GM12878 (cell line): ENCODE measurements around the gene PLPP7. TPM values are rescaled to one million over a fixed set of nuclear protein-coding genes. Genes with fewer than 3 reads are reported as not detected.

ENCODE experiments used
- ATAC-seq: fragments of 200-7000 bp; cut with Tn5 transposase; 3 replicates; pipeline ENCODE4 v1.9.1; 2020; ENCODE audit warnings: mild to moderate bottlenecking, moderate library complexity
- BruUV-seq: library from RNA; stranded (reverse); fragments of 400-500 nt; replicated peaks from 2 replicates; lab custom pipeline; 2021; lab: Mats Ljungman, UMichigan
- CTCF ChIA-PET: fragments of 300-600 bp; sonication (Branson Sonifier 250); formaldehyde crosslinking; extraction: SDS; loops from one replicate; lab custom pipeline; 2021; ENCODE audit warnings: inconsistent platforms; lab: Yijun Ruan, JAX
- POLR2A ChIA-PET: fragments of 350-600 bp; formaldehyde crosslinking; extraction: SDS; loops from one replicate; lab custom pipeline; 2021; ENCODE audit warnings: inconsistent platforms; lab: Charles Lee
- RAD21 ChIA-PET: fragments of 300-600 bp; sonication (Branson Sonifier 250); formaldehyde crosslinking; loops from one replicate; lab custom pipeline; 2023; ENCODE audit warnings: antibody characterized with exemption; ENCODE audit not compliant: unreplicated experiment; lab: Charles Lee
- SMC1A ChIA-PET: fragments of 300-600 bp; sonication (Branson Sonifier 250); formaldehyde crosslinking; loops from one replicate; lab custom pipeline; 2023; ENCODE audit not compliant: unreplicated experiment, uncharacterized antibody; lab: Charles Lee
- DNase-seq: peaks from one replicate; pipeline ENCODE4 v3.0.0-alpha.2; 2011; ENCODE audit warnings: low read depth, low spot score
- FAIRE-seq: peaks from 3 replicates; lab custom pipeline; 2011; peaks lifted over from hg19 to GRCh38; lab: Jason Lieb, UNC
- H2AFZ ChIP-seq: 2 replicates; pipeline ENCODE4 v1.6.0; 2011; ENCODE audit warnings: low read depth, low read length, control low read depth; ENCODE audit not compliant: control insufficient read depth
- H3K27ac ChIP-seq: 2 replicates; pipeline ENCODE4 v1.5.1; 2011; ENCODE audit warnings: control low read depth; ENCODE audit not compliant: control insufficient read depth, insufficient read depth
- H3K27me3 ChIP-seq, 2 experiments: replicated peaks in 1 of 2; 2 replicates each; pipeline versions ENCODE4 v1.6.0 to v1.6.1; 2011; ENCODE audit warnings: low read length in 1 of 2; ENCODE audit not compliant: control insufficient read depth in 2 of 2, insufficient read depth in 2 of 2
- H3K36me3 ChIP-seq, 2 experiments: 2 replicates each; pipeline ENCODE4 v1.5.1; 2011; ENCODE audit warnings: low read length in 1 of 2; ENCODE audit not compliant: control insufficient read depth in 2 of 2, insufficient read depth in 2 of 2
- H3K4me1 ChIP-seq: 2 replicates; pipeline ENCODE4 v1.6.1; 2011; ENCODE audit warnings: mild to moderate bottlenecking, low read length, moderate library complexity, mixed read lengths; ENCODE audit not compliant: control insufficient read depth, insufficient read depth
- H3K4me2 ChIP-seq: 2 replicates; pipeline ENCODE4 v1.6.0; 2011; ENCODE audit warnings: control low read depth; ENCODE audit not compliant: control insufficient read depth, insufficient read depth
- H3K4me3 ChIP-seq: fragments of 200-600 bp; sonication (generic); 2 replicates; pipeline ENCODE4 v1.5.1; 2016
- H3K79me2 ChIP-seq: 2 replicates; pipeline ENCODE4 v1.6.0; 2011; ENCODE audit warnings: low read length; ENCODE audit not compliant: control insufficient read depth, insufficient read depth
- H3K9ac ChIP-seq: 2 replicates; pipeline ENCODE4 v1.8.0; 2011; ENCODE audit warnings: low read length, control low read depth, mixed read lengths; ENCODE audit not compliant: control insufficient read depth, insufficient read depth
- H3K9me3 ChIP-seq: replicated peaks from 3 replicates; pipeline ENCODE4 v1.5.1; 2011; ENCODE audit warnings: mild to moderate bottlenecking, low read length; ENCODE audit not compliant: control insufficient read depth, insufficient read depth
- H4K20me1 ChIP-seq: 2 replicates; pipeline ENCODE4 v1.6.0; 2011; ENCODE audit not compliant: control insufficient read depth, insufficient read depth
- BRCA1 ChIP-seq: IDR thresholded peaks from 2 replicates; pipeline ENCODE4 v1.6.1; 2011; ENCODE audit warnings: low read depth, low read length, improper control_type of control experiment
- CBX5 ChIP-seq: sonication (generic); IDR thresholded peaks from 2 replicates; pipeline ENCODE4 v1.6.1; 2016; ENCODE audit warnings: low read depth, moderate library complexity, mild to moderate bottlenecking, inconsistent platforms
- CHD1 ChIP-seq: IDR thresholded peaks from 2 replicates; pipeline ENCODE4 v1.6.1; 2012; ENCODE audit warnings: low read depth, low read length, improper control_type of control experiment
- CHD4 ChIP-seq: fragments of 200-600 bp; sonication (generic); IDR thresholded peaks from 2 replicates; pipeline ENCODE4 v1.6.1; 2016; ENCODE audit warnings: mild to moderate bottlenecking
- CREM ChIP-seq: IDR thresholded peaks from 2 replicates; pipeline ENCODE4 v1.6.1; 2014; ENCODE audit warnings: antibody characterized with exemption, low read depth
- EED ChIP-seq: sonication (generic); IDR thresholded peaks from 2 replicates; pipeline ENCODE4 v1.6.1; 2016; ENCODE audit warnings: antibody characterized with exemption, low read depth
- EP300 ChIP-seq, 2 experiments: fragments of 150-350 bp in 1 of 2; IDR thresholded peaks; 2 replicates each; pipeline ENCODE4 v1.6.1; 2011 to 2012; ENCODE audit warnings: low read depth in 2 of 2, low read length in 2 of 2, borderline replicate concordance in 1 of 2, improper control_type of control experiment in 1 of 2, inconsistent platforms in 1 of 2; ENCODE audit not compliant: control insufficient read depth in 1 of 2
- GABPA ChIP-seq: IDR thresholded peaks from 2 replicates; pipeline ENCODE4 v1.6.1; 2014; ENCODE audit warnings: antibody characterized with exemption, low read depth, mild to moderate bottlenecking, inconsistent platforms
- GATAD2B ChIP-seq: fragments of 450-650 bp; conservative IDR thresholded peaks from 2 replicates; pipeline ENCODE4 v1.6.1; 2017; ENCODE audit warnings: low read depth, mild to moderate bottlenecking, moderate library complexity
- HCFC1 ChIP-seq: fragments of 150-350 bp; IDR thresholded peaks from 2 replicates; pipeline ENCODE4 v1.6.1; 2014; ENCODE audit warnings: low read length
- MEF2A ChIP-seq: IDR thresholded peaks from 2 replicates; pipeline ENCODE4 v1.6.1; 2011; ENCODE audit warnings: low read depth, mild to moderate bottlenecking, low read length, moderate library complexity; ENCODE audit not compliant: insufficient read depth
- MYC ChIP-seq: IDR thresholded peaks from 2 replicates; pipeline ENCODE4 v1.6.1; 2011; ENCODE audit warnings: mild to moderate bottlenecking, low read length, moderate library complexity, inconsistent platforms; ENCODE audit not compliant: insufficient read depth, insufficient replicate concordance, insufficient read length, severe bottlenecking
- NRF1 ChIP-seq: conservative IDR thresholded peaks from 2 replicates; pipeline ENCODE4 v1.6.1; 2011; ENCODE audit warnings: mild to moderate bottlenecking, low read depth, low read length, improper control_type of control experiment
- RB1 ChIP-seq: fragments of 450-650 bp; formaldehyde crosslinking; IDR thresholded peaks from 2 replicates; pipeline ENCODE4 v1.6.1; 2017; ENCODE audit warnings: mild to moderate bottlenecking, borderline replicate concordance
- SP1 ChIP-seq: IDR thresholded peaks from one replicate; pipeline ENCODE4 v1.6.1; 2011; ENCODE audit warnings: low read depth, low read length
- SUPT20H ChIP-seq: IDR thresholded peaks from 2 replicates; pipeline ENCODE4 v1.6.1; 2011; ENCODE audit warnings: low read depth, mild to moderate bottlenecking, low read length, moderate library complexity, borderline replicate concordance; ENCODE audit not compliant: control insufficient read depth
- TBL1XR1 ChIP-seq: IDR thresholded peaks from 2 replicates; pipeline ENCODE4 v1.6.1; 2012; ENCODE audit warnings: low read depth, low read length, improper control_type of control experiment
- ZNF24 ChIP-seq: fragments of 450-650 bp; IDR thresholded peaks from 2 replicates; pipeline ENCODE4 v1.6.1; 2017; ENCODE audit warnings: antibody characterized with exemption, mild to moderate bottlenecking
- WGBS: methylation state at CpG from one replicate; pipeline ENCODE4 v1.1.6; 2016; ENCODE audit warnings: low lambda C conversion rate; ENCODE audit not compliant: insufficient replicate concordance, insufficient coverage; ENCODE audit errors: missing lambda C conversion rate; 5-methylcytosine and 5-hydroxymethylcytosine counted together
- in situ Hi-C: fragments of 300-500 bp; cut with MboI; formaldehyde crosslinking; loops from 9 replicates; pipeline ENCODE4 v1.14.3; 2018; ENCODE audit warnings: mixed read lengths
- intact Hi-C: fragments of 100-400 bp; cut with micrococcal nuclease; formaldehyde crosslinking; loops from one replicate; pipeline ENCODE4 v1.14.2; 2022; ENCODE audit not compliant: unreplicated experiment
- polyA plus RNA-seq, 11 experiments: library from polyadenylated mRNA; depleted of rRNA in 4 of 11; unstranded in 6 of 11; stranded (reverse) in 5 of 11; fragments of >200 nt; fragmentation: Nextera tagmentation in 4 of 11; fragmentation: Illumina TruSeq in 1 of 11; extraction: Ambion mirVana in 4 of 11; extraction: Trizol in 1 of 11; gene quantifications; 1 replicate in 1 of 11; 2 replicates in 10 of 11; pipeline versions ENCODE4 v1.2.1 to v1.2.3, GENCODE V29; 2011 to 2016; ENCODE audit warnings: inconsistent platforms in 2 of 11, missing spikeins in 2 of 11, low read depth in 1 of 11
- total RNA-seq, 4 experiments: library from RNA; depleted of rRNA in 3 of 4; stranded (reverse); fragments of >200 nt in 3 of 4; fragmentation: Illumina TruSeq in 1 of 4; extraction: Trizol in 1 of 4; gene quantifications; 2 replicates each; pipeline versions ENCODE4 v1.2.1 to v1.2.3, GENCODE V29; 2013 to 2021
- TF ChIP-seq, protein P1 (sequence below): IDR thresholded peaks from 2 replicates; pipeline ENCODE4 v1.6.1; 2012; ENCODE audit warnings: improper control_type of control experiment, low read depth, low read length; ENCODE audit not compliant: insufficient replicate concordance
- TF ChIP-seq, protein P2 (sequence below): IDR thresholded peaks from 2 replicates; pipeline ENCODE4 v1.6.1; 2012; ENCODE audit warnings: low read depth, low read length, improper control_type of control experiment

Gene PLPP7
- total and polyA plus RNA-seq, 10 of the 15 experiments (the other 5 are each of a cell fraction or from before 2014, with no cell fraction given): 0.05 to 1.0 (median 0.40) TPM; not detected in 3

GRCh38 chr9:131299346-131299960 lies 9.9 kb downstream of the PLPP7 start:
- intact Hi-C loops: no loop called here
- in situ Hi-C loops: no loop called here
- H3K4me1 ChIP-seq: no peaks in the 10 kb centered on the region
- POLR2A ChIA-PET: no interaction called here
- ATAC-seq: no peak
- no peaks in the 10 kb centered on the region for H3K79me2 ChIP-seq
- SMC1A ChIA-PET: no interaction called here
- DNase-seq: no peak
- no peak overlapping the region for H3K9ac ChIP-seq
- no peaks in the 10 kb centered on the region for H3K27me3 ChIP-seq
- no peak overlapping the region for H3K4me2 ChIP-seq
- RAD21 ChIA-PET: no interaction called here
- CTCF ChIA-PET: interaction anchor here (0.6 kb wide), 1 partner anchor 29 kb away, joined by 4 read pairs; no protein-coding TSS in a partner anchor
- no peaks in the 10 kb centered on the region for H3K9me3 ChIP-seq
- BruUV-seq: no TSS peak
- no peaks in the 10 kb centered on the region for H3K36me3 ChIP-seq
- 45% methylated on average over 22 of the region's 22 CpGs for WGBS
- H2AFZ ChIP-seq: no peak overlapping the region
- FAIRE-seq: no peak
- TF ChIP-seq HCFC1: no peak
- TF ChIP-seq SUPT20H: no peak
- no peak for TF ChIP-seq SP1
- TF ChIP-seq ZNF24: no peak
- TF ChIP-seq TBL1XR1: no peak
- TF ChIP-seq GATAD2B: no peak
- TF ChIP-seq RB1: no peak
- no peak for TF ChIP-seq BRCA1
- TF ChIP-seq, protein P1, sequence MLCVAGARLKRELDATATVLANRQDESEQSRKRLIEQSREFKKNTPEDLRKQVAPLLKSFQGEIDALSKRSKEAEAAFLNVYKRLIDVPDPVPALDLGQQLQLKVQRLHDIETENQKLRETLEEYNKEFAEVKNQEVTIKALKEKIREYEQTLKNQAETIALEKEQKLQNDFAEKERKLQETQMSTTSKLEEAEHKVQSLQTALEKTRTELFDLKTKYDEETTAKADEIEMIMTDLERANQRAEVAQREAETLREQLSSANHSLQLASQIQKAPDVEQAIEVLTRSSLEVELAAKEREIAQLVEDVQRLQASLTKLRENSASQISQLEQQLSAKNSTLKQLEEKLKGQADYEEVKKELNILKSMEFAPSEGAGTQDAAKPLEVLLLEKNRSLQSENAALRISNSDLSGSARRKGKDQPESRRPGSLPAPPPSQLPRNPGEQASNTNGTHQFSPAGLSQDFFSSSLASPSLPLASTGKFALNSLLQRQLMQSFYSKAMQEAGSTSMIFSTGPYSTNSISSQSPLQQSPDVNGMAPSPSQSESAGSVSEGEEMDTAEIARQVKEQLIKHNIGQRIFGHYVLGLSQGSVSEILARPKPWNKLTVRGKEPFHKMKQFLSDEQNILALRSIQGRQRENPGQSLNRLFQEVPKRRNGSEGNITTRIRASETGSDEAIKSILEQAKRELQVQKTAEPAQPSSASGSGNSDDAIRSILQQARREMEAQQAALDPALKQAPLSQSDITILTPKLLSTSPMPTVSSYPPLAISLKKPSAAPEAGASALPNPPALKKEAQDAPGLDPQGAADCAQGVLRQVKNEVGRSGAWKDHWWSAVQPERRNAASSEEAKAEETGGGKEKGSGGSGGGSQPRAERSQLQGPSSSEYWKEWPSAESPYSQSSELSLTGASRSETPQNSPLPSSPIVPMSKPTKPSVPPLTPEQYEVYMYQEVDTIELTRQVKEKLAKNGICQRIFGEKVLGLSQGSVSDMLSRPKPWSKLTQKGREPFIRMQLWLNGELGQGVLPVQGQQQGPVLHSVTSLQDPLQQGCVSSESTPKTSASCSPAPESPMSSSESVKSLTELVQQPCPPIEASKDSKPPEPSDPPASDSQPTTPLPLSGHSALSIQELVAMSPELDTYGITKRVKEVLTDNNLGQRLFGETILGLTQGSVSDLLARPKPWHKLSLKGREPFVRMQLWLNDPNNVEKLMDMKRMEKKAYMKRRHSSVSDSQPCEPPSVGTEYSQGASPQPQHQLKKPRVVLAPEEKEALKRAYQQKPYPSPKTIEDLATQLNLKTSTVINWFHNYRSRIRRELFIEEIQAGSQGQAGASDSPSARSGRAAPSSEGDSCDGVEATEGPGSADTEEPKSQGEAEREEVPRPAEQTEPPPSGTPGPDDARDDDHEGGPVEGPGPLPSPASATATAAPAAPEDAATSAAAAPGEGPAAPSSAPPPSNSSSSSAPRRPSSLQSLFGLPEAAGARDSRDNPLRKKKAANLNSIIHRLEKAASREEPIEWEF: no peak
- TF ChIP-seq CBX5: no peak
- no peak for TF ChIP-seq CREM
- no peak for TF ChIP-seq NRF1
- TF ChIP-seq GABPA: no peak
- TF ChIP-seq EP300 (IDR thresholded peaks at IDR 0.05; ENCODE audit: borderline replicate concordance in 1 of 2, control insufficient read depth in 1 of 2, low read depth in 2 of 2, low read length in 2 of 2): no peak
- no peak for TF ChIP-seq EED
- no peak for TF ChIP-seq CHD4
- TF ChIP-seq MYC: no peak
- TF ChIP-seq, protein P2, sequence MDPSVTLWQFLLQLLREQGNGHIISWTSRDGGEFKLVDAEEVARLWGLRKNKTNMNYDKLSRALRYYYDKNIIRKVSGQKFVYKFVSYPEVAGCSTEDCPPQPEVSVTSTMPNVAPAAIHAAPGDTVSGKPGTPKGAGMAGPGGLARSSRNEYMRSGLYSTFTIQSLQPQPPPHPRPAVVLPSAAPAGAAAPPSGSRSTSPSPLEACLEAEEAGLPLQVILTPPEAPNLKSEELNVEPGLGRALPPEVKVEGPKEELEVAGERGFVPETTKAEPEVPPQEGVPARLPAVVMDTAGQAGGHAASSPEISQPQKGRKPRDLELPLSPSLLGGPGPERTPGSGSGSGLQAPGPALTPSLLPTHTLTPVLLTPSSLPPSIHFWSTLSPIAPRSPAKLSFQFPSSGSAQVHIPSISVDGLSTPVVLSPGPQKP: no peak
- no peak for TF ChIP-seq MEF2A
- TF ChIP-seq CHD1: no peak
- TF ChIP-seq, all 136 proteins: peak for 0
- Histone ChIP-seq H4K20me1 (no peaks in the 10 kb centered on the region; the same call in 1 of the 2 replicates), H3K4me3 (no peak overlapping the region), H3K27ac (no peak overlapping the region)
